ENCODE results near the gene ERFE. TPM values are rescaled to one million over a fixed set of nuclear protein-coding genes. Genes with fewer than 3 reads are reported as not detected.

The ERFE gene
- total and polyA plus RNA-seq, 2 of the 4 experiments (the other 2 are of a cell fraction) = 1.3 to 3.5 TPM

- dilution Hi-C loops (cut with HindIII; ENCODE audit: low sequenced_read_pairs, unreplicated experiment) = no loop called here
- no peak overlapping the region for H2AK5ac ChIP-seq (ENCODE audit: low read depth, low read length)
- WGBS, 2 experiments (ENCODE audit: extremely low coverage in 2 of 2, insufficient read length in 1 of 2) = 58% methylated on average over 5 of the region's 22 CpGs; no CpG with 5 or more reads in 1 of the 2 experiments
Measured at GRCh38 chr2:238123218-238123971, 35.4 kb upstream of the ERFE start.

More at GRCh38 chr2:238123218-238123971, 35.4 kb upstream of the ERFE start:
- Histone ChIP-seq H3K9ac (ENCODE audit: low read depth, low read length) (no peak overlapping the region), H4K8ac (ENCODE audit: low read depth in 2 of 2, low read length in 2 of 2) (no peak overlapping the region), H3K27me3 (ENCODE audit: control insufficient read depth, insufficient read depth, low read length) (peaks cover 33% of the 10 kb centered on the region), H3K9me1 (ENCODE audit: insufficient read depth, low read length) (peaks cover 5% of the 10 kb centered on the region; the same call in 1 of the 2 replicates), H4K91ac (ENCODE audit: insufficient read depth, low read depth, low read length) (no peak overlapping the region), H2BK15ac (ENCODE audit: low read depth, low read length) (no peak overlapping the region), H4K5ac (ENCODE audit: low read depth, low read length) (no peak overlapping the region), H3K4me2 (ENCODE audit: low read depth, low read length) (no peak overlapping the region), H4K20me1 (ENCODE audit: insufficient read depth, low read length) (no peaks in the 10 kb centered on the region), H2AFZ (replicated peaks; ENCODE audit: low read length, poor library complexity) (no peak overlapping the region), H2BK5ac (ENCODE audit: low read depth, low read length, poor library complexity, severe bottlenecking) (no peak overlapping the region), H3K4me1 (ENCODE audit: control insufficient read depth, insufficient read depth, low read length) (peaks cover 10% of the 10 kb centered on the region), H2BK20ac (ENCODE audit: low read depth, low read length) (no peak overlapping the region), H3K23ac (ENCODE audit: low read depth, low read length) (no peak overlapping the region), H3K14ac (replicated peaks; ENCODE audit: low read depth, low read length) (no peak overlapping the region), H2BK120ac (ENCODE audit: low read depth, low read length) (no peak overlapping the region), H3K4ac (ENCODE audit: low read depth, low read length) (no peak overlapping the region), H2AK9ac (replicated peaks; ENCODE audit: low read depth, low read length, poor library complexity) (no peak overlapping the region), H3K18ac (ENCODE audit: low read depth, low read length) (no peak overlapping the region), H3K4me3 (ENCODE audit: insufficient read depth, low read depth, low read length) (no peak overlapping the region), H3K36me3 (ENCODE audit: control insufficient read depth, insufficient read depth, low read length) (no peaks in the 10 kb centered on the region), H3K27ac (ENCODE audit: insufficient read depth, low read length) (no peak overlapping the region), H3K79me1 (ENCODE audit: low read depth in 1 of 2, low read length in 2 of 2) (no peaks in the 10 kb centered on the region), H3K56ac (ENCODE audit: extremely low read depth, insufficient read depth, low read length) (no peak overlapping the region), H3K9me3 (ENCODE audit: control insufficient read depth, insufficient read depth, low read length) (no peaks in the 10 kb centered on the region)
- no peak for DNase-seq
- TF ChIP-seq, protein P1, sequence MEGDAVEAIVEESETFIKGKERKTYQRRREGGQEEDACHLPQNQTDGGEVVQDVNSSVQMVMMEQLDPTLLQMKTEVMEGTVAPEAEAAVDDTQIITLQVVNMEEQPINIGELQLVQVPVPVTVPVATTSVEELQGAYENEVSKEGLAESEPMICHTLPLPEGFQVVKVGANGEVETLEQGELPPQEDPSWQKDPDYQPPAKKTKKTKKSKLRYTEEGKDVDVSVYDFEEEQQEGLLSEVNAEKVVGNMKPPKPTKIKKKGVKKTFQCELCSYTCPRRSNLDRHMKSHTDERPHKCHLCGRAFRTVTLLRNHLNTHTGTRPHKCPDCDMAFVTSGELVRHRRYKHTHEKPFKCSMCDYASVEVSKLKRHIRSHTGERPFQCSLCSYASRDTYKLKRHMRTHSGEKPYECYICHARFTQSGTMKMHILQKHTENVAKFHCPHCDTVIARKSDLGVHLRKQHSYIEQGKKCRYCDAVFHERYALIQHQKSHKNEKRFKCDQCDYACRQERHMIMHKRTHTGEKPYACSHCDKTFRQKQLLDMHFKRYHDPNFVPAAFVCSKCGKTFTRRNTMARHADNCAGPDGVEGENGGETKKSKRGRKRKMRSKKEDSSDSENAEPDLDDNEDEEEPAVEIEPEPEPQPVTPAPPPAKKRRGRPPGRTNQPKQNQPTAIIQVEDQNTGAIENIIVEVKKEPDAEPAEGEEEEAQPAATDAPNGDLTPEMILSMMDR (conservative IDR thresholded peaks at IDR 0.05; ENCODE audit: low read depth, low read length) = no peak
- no peak for TF ChIP-seq RAD21 (IDR thresholded peaks at IDR 0.05; ENCODE audit: low read length)
- no peak for TF ChIP-seq BHLHE40 (IDR thresholded peaks at IDR 0.05; ENCODE audit: low read depth, low read length)
- intact Hi-C loops (cut with micrococcal nuclease) = loop anchor here (5.0 kb wide), 1 partner anchor 266 kb away; the partner anchor contains the start of gene RAMP1
- CTCF ChIA-PET = no interaction called here
- in situ Hi-C loops (cut with MboI; ENCODE audit: low sequenced_read_pairs) = no loop called here
- no peak for ATAC-seq (ENCODE audit: low read depth)
- no TSS peak for BruUV-seq (replicated peaks)
- POLR2A ChIA-PET (ENCODE audit: unreplicated experiment) = no interaction called here

Measured in IMR-90 (cell line).